GM12864 (cell line): ENCODE results near the gene SHB.

Experiments
- DNase-seq: peaks from one replicate; pipeline ENCODE4 v3.0.0-alpha.2; 2011; ENCODE audit warnings: low read depth
- H3K4me3 ChIP-seq: 2 replicates; pipeline ENCODE4 v1.5.1; 2011; ENCODE audit warnings: mild to moderate bottlenecking, low read depth, low read length, control low read depth
- TF ChIP-seq, protein P1 (sequence below): IDR thresholded peaks from 2 replicates; pipeline ENCODE4 v1.5.1; 2011; ENCODE audit warnings: low read depth, mild to moderate bottlenecking, moderate library complexity, low read length, control low read depth, inconsistent platforms; ENCODE audit errors: missing control alignments

SHB gene

DNA sequence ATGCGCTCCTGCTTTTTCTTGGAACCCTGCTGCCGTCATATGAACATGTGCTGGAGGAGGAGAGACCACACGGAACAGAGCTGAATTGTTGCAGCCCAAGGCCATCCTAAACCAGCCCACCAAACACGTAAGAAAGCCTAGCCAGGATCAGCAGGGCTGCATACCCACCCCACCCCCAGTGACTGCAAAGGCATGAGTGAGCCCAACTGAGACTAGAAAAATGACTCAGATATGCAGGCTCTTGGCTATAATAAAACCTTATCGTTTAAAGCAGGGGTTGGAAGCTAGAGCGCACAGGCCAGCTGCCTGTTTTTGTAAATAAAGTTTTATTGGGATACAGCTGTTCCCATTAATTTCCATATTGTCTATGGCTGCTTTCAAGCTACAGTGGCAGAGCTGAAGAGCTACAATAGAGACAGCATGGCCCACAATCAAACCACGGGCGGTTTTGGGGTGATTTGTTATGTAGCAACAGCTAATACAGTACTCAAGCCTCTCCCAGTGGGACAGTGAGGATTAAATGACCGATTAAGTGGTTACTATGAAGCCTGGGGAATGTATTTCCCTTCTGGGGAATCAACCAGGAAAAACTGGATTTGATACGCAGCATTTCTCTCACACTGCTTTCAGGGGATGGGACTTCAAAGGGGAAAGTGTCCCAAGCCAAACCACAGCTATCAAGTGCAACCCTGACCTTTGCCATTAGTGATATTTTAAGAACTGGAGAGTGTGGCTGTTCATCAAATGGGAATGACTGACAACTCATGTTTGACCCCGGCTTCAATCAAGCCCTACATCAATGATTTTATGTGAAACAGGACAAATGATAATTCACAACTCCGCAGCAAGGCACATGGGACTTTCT, 6.3 kb downstream of the SHB start:
- TF ChIP-seq, protein P1, sequence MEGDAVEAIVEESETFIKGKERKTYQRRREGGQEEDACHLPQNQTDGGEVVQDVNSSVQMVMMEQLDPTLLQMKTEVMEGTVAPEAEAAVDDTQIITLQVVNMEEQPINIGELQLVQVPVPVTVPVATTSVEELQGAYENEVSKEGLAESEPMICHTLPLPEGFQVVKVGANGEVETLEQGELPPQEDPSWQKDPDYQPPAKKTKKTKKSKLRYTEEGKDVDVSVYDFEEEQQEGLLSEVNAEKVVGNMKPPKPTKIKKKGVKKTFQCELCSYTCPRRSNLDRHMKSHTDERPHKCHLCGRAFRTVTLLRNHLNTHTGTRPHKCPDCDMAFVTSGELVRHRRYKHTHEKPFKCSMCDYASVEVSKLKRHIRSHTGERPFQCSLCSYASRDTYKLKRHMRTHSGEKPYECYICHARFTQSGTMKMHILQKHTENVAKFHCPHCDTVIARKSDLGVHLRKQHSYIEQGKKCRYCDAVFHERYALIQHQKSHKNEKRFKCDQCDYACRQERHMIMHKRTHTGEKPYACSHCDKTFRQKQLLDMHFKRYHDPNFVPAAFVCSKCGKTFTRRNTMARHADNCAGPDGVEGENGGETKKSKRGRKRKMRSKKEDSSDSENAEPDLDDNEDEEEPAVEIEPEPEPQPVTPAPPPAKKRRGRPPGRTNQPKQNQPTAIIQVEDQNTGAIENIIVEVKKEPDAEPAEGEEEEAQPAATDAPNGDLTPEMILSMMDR = no peak
- no peak overlapping the region for H3K4me3 ChIP-seq
- DNase-seq = no peak

DNA sequence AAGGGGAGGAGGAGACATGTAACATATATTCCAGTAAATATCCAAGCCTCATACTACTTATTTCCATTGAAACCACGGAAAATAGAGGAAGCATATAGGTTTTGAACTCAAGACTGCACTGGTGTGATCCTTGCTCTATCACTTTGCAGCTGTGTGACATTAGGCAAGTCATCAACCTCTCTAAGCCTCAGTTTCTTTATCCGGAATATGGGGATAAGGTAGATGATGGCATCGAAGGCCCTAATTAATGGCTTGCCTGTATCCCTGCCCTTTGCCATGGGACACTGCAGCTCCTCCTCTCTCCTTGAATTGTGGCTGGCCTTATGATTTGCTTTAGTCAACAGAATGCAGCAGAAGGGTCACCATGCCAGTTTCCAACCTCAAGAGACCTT, 6.9 kb downstream of the SHB start:
- no peak overlapping the region for H3K4me3 ChIP-seq
- TF ChIP-seq, protein P1 = no peak
- no peak for DNase-seq

DNA sequence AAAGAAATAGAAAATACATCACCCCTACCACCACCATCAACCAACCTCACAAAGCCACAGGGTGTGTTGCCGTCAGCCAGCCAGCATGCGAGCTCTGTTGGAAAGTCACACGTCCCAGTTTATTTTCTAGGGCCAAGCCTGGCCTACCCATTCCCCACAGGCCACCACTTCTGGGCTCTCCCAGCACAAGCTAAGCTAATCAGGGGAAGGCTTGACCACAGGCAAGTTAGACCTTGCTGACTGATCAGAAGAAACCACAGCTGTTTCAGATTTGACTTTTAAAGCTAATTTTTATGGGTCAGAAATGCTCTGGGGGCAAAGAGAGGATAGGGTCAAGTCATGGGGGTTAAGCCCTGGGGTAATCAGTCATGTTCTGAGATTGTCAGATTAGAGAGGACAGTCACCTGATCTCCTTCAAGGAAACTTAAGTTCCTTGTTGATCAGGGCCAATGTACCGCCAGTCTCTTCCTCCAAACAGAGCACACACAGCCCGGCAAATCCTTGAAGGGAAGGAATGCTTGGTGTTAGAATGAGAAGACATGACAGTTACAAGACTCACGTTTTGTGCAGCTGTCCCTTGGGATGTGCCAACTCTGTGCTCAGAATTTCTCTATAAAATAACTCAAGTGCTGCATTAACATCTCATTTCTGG, 7.6 kb downstream of the SHB start:
- no peak overlapping the region for H3K4me3 ChIP-seq
- TF ChIP-seq, protein P1 = no peak

DNA sequence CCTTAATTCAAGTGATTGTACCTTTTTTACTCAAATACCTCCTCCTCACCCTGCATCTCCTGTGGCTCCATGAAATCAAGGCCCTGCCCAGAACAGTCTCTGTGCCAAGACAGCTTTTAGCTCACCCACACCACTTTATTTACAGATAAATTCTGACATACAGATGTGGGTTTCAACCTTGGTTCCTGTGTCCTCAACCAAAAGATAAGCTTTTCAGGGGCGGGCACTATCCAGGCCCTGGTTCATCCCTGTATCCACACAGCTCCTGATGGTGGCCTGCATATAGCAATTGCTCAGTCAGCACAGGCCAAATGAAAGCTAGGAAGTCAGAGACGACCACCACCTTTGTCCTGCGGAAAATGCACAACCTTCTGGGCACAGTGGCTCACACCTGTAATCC, 8.3 kb downstream of the SHB start:
- H3K4me3 ChIP-seq = no peak overlapping the region
- TF ChIP-seq, protein P1 = no peak
- DNase-seq = no peak

More for the DNA sequence above, 7.6 kb downstream of the SHB start:
- DNase-seq = peak; percentile 34

DNA sequence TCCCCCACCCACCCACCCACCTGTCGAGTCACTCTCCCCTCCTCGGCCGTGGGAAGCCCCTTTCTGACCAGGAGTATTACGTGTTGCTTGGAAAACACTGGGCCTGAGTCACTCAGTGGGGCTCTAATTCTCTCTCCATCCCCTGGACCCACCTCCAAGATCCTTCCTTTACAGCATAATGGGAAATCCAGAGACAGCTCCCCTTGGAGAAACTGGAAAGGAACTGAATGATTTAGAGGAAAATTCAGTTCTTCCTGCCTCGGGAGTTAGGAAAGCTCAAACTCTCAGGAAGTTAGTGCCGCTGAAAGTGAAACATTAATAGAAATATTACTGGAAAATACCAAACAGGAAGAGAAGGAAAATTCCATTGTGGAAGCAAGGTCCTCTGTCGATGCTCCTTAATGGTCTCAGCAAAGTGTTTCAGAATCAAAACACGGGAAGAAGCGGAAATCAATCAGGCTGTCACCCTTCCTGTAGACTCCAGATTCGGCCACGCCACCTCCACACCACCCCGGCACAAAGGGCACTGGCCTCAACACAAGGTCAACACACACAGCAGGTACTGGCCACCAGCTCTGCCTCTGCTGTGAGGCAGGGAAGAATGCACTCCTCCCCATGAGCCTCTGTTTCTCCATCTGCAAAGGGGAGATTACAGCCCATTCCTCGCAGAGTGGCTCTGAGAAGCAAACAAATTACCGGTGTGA, 9.6 kb downstream of the SHB start:
- TF ChIP-seq, protein P1 = no peak
- DNase-seq = no peak
- no peak overlapping the region for H3K4me3 ChIP-seq

DNA sequence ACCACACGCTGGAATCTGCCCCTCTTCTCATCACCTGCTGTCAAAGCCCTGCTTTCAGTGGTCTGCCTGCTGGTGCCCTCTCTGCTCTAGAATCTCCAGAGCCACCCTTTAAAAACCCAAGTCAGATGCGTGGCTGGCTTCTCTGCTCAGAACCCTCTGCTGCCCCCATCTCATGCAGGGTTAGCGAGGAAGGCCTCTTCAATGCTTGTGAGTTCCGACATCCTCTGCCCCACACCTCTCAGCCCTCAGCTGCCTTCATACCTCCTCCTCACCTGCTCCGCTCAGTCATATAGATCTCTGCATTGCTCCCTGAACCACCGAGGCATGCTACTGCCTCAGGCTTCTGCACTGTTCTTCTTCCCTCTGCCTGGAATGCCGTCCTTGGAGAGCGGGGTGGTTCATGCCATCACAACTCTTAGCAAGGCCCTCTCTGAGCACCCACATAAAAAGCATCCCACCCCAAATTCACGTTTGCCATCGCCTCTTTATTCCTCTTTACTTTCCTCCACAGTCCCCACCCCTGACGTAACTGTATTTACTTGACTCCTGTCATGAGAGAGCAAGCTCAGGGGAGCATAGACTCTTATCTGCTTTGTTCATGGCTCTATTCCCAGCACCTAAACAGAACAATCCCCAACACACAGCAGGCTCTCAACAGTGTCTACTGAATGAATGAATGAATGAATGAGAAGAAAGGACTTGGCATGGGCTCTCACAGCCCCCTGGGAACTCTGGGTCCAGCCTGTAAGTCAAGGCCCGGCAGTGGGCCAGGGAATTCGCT, 10.4 kb downstream of the SHB start:
- no peak overlapping the region for H3K4me3 ChIP-seq
- no peak for DNase-seq
- TF ChIP-seq, protein P1 = no peak
